ENCODE measurements around the gene RASGEF1B. TPM values are rescaled to one million over a fixed set of nuclear protein-coding genes. Genes with fewer than 3 reads are reported as not detected.
A peak's percentile ranks its signal among the peaks of the same experiment; 100 is the strongest.

The RASGEF1B gene
- polyA plus RNA-seq, 2 of the 4 experiments (the other 2 are of a cell fraction) = 0.16 TPM; not detected in 1

DNA sequence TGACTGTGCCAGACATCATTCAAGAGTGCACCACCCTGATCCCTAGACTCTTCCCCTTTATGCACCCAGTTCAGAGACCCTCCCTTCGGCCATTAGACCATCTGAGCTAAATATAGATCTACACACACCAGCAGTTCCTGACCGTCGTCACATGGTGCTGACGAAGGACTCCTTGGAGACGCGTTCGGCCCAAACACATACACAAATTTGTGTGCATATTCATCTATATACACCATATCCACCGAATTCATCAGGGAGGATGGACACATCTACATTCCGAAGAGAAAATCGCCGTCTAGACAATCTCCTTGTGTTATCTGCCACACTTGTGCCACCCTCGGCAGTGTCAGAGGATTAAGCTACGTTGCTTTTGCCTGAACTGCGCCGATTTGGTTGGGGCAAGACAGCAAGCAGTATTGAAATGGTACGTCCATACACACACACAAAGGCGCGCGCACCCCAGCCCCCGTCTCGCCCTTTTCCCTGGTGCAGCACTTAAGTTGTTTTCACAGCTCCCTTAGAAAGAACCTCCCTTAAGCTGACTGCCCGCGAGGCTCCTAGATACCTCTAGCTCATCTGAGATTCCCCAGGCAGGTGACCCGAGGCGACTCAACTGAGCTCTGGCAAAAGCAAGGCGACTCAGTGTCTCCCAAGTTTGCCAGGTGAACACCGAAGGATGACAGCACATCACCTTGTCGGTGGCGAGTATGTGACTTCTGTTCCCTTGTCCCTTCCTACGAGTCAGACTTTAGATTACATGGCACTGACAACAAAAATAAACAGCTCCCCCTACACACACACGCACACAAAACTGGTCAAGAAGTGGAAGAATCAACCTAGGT lies 1.0 kb downstream of the RASGEF1B start:
- FAIRE-seq (no peak), DNase-seq (ENCODE audit: low read depth in 1 of 2, low spot score in 1 of 2) (no peak), ATAC-seq (no peak; a peak in 1 of 6 replicates)
- no peak overlapping the region for H3K27ac ChIP-seq
- ChIA-PET POLR2A (no interaction called here), CTCF (interaction anchor here (1.3 to 1.4 kb wide), 2 partner anchors 24 to 798 kb away, joined by 3 to 7 read pairs; no protein-coding TSS in a partner anchor)
- H3K4me2 ChIP-seq = peak overlapping the region; percentile 83
- WGBS (ENCODE audit: missing lambda C conversion rate) = 15% methylated on average over 24 of the region's 31 CpGs
- H3K4me3 ChIP-seq = peak overlapping the region; percentile 54
- no peaks in the 10 kb centered on the region for H3K9me3 ChIP-seq
- H3K4me1 ChIP-seq = 0 out of 3 replicates have a peak, but pooled peaks cover 5% of the 10 kb centered on the region
- TF ChIP-seq, protein P1, sequence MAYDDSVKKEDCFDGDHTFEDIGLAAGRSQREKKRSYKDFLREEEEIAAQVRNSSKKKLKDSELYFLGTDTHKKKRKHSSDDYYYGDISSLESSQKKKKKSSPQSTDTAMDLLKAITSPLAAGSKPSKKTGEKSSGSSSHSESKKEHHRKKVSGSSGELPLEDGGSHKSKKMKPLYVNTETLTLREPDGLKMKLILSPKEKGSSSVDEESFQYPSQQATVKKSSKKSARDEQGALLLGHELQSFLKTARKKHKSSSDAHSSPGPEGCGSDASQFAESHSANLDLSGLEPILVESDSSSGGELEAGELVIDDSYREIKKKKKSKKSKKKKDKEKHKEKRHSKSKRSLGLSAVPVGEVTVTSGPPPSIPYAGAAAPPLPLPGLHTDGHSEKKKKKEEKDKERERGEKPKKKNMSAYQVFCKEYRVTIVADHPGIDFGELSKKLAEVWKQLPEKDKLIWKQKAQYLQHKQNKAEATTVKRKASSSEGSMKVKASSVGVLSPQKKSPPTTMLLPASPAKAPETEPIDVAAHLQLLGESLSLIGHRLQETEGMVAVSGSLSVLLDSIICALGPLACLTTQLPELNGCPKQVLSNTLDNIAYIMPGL (CRISPR knock-in tag; IDR thresholded peaks at IDR 0.05; ENCODE audit: borderline replicate concordance) = no peak
- TF ChIP-seq TP53 (CRISPR knock-in tag; IDR thresholded peaks at IDR 0.05) (no peak), FOSB (CRISPR knock-in tag; IDR thresholded peaks at IDR 0.05) (no peak), BHLHE40 (IDR thresholded peaks at IDR 0.05; ENCODE audit: low read depth, low read length) (no peak), FOXS1 (CRISPR knock-in tag; IDR thresholded peaks at IDR 0.05) (no peak), SREBF2 (IDR thresholded peaks at IDR 0.05) (no peak), ESRRA (IDR thresholded peaks at IDR 0.05; ENCODE audit: borderline replicate concordance, low read length) (no peak), GATA3 (IDR thresholded peaks at IDR 0.05; ENCODE audit: borderline replicate concordance) (no peak)
- TF ChIP-seq, protein P2, sequence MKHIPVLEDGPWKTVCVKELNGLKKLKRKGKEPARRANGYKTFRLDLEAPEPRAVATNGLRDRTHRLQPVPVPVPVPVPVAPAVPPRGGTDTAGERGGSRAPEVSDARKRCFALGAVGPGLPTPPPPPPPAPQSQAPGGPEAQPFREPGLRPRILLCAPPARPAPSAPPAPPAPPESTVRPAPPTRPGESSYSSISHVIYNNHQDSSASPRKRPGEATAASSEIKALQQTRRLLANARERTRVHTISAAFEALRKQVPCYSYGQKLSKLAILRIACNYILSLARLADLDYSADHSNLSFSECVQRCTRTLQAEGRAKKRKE (CRISPR knock-in tag; IDR thresholded peaks at IDR 0.05; ENCODE audit: low read depth) = no peak
- TF ChIP-seq, protein P3, sequence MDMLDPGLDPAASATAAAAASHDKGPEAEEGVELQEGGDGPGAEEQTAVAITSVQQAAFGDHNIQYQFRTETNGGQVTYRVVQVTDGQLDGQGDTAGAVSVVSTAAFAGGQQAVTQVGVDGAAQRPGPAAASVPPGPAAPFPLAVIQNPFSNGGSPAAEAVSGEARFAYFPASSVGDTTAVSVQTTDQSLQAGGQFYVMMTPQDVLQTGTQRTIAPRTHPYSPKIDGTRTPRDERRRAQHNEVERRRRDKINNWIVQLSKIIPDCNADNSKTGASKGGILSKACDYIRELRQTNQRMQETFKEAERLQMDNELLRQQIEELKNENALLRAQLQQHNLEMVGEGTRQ (IDR thresholded peaks at IDR 0.05) = no peak

DNA sequence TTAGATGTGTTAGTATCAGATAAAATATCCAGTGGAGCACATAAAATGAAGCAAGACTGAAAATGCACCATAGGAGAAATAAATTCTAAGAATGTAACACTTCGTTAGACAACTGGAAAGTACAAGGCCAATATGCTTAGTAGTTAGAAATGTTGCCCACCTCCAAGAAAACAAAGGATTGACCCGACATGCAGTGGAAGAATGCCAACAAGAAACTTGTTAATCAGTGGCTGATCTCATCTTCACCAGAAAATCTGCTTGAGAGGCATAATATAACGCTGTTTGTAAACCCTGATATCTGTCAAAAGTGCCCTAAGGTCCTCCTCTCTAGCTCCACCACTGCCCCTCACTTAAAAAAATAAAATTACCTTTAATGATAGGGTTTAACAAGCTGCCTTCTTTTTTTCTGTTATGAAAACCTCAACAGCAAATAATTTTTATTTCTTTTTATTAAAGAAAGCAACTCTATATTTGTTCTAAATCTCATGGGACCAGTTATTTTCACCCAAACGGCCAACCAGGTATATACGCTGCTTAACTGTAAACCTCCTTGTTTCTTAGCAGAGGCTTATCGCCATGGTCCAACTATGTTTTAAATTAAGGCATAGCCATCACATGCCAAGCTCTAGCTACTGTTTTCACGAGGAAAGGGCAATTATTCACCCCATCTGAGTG lies 1.8 kb downstream of the RASGEF1B start:
- POLR2A ChIA-PET = no interaction called here
- ATAC-seq (no peak), FAIRE-seq (no peak), DNase-seq (ENCODE audit: low read depth in 1 of 2, low spot score in 1 of 2) (no peak)
- Histone ChIP-seq H3K4me2 (no peak overlapping the region), H3K4me3 (no peak overlapping the region), H3K27ac (no peak overlapping the region), H3K4me1 (0 out of 3 replicates have a peak, but pooled peaks cover 5% of the 10 kb centered on the region), H3K9me3 (no peaks in the 10 kb centered on the region)
- no peak for TF ChIP-seq HOXB13 (CRISPR knock-in tag; IDR thresholded peaks at IDR 0.05; ENCODE audit: low read depth)
- 23% methylated on average over 7 of the region's 7 CpGs for WGBS (ENCODE audit: missing lambda C conversion rate)
- CTCF ChIA-PET = interaction anchor here (1.3 to 1.4 kb wide), 2 partner anchors 23 to 799 kb away, joined by 3 to 7 read pairs; no protein-coding TSS in a partner anchor

DNA sequence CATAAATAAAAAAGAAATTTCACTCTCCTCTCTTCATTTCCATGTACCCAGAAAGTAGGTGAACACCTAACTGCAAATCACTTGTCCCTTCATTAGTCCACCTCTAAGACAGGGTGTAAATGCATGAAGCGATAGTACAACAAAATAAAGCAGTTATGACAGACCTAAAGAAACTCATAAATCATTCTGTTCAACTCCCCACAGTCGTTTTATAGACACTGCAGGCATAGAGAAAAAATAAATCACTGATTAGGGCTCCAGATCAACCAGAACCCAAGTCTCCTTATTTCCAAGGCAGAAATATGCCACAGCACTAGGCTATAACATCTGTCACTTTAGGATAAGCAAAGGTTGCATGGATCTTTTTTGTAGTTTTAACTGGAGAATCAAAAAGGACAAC lies 3.0 kb downstream of the RASGEF1B start:
- WGBS (ENCODE audit: missing lambda C conversion rate) = 23% methylated on average over 2 of the region's 2 CpGs
- ChIA-PET POLR2A (no interaction called here), CTCF (interaction anchor here (1.2 kb wide), 1 partner anchor 15 kb away, joined by 3 read pairs; no protein-coding TSS in a partner anchor)
- FAIRE-seq = no peak
- no peak overlapping the region for H3K4me2 ChIP-seq
- TF ChIP-seq ESRRA (IDR thresholded peaks at IDR 0.05; ENCODE audit: borderline replicate concordance, low read length) = no peak
- 0 out of 3 replicates have a peak, but pooled peaks cover 5% of the 10 kb centered on the region for H3K4me1 ChIP-seq
- no peak overlapping the region for H3K4me3 ChIP-seq
- no peak overlapping the region for H3K27ac ChIP-seq
- DNase-seq (ENCODE audit: low read depth in 1 of 2, low spot score in 1 of 2) = no peak
- no peaks in the 10 kb centered on the region for H3K9me3 ChIP-seq
- no peak for ATAC-seq

DNA sequence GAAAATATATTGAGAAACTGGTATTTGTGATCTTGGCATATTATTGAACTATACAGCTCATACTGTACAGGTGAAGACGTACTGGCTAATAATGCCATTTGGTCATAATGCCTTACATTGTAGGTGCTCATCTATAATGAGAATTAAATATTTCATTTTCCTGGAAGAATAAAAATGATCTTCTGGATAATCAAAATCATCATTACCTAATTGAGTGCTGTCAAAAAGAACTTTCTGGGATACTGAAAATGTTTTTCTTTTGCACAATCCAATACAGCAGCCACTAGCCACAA lies 4.1 kb downstream of the RASGEF1B start:
- WGBS (ENCODE audit: missing lambda C conversion rate) = 0% methylated on average over 1 of the region's 1 CpG
- H3K4me3 ChIP-seq = no peak overlapping the region
- FAIRE-seq (no peak), ATAC-seq (no peak), DNase-seq (ENCODE audit: low read depth in 1 of 2, low spot score in 1 of 2) (no peak)
- H3K4me1 ChIP-seq = 0 out of 3 replicates have a peak, but pooled peaks cover 5% of the 10 kb centered on the region
- ChIA-PET POLR2A (no interaction called here), CTCF (interaction anchor here (0.6 to 3.1 kb wide), 16 partner anchors 9 to 817 kb away, joined by 3 to 25 read pairs (median 4); no protein-coding TSS in a partner anchor)
- no peak overlapping the region for H3K4me2 ChIP-seq
- H3K9me3 ChIP-seq = no peaks in the 10 kb centered on the region
- no peak overlapping the region for H3K27ac ChIP-seq
- TF ChIP-seq BHLHE40 (IDR thresholded peaks at IDR 0.05; ENCODE audit: low read depth, low read length) = no peak
- no peak for TF ChIP-seq HOXA7 (CRISPR knock-in tag; IDR thresholded peaks at IDR 0.05)
- no peak for TF ChIP-seq FOSB (CRISPR knock-in tag; IDR thresholded peaks at IDR 0.05)
- TF ChIP-seq, protein P4, sequence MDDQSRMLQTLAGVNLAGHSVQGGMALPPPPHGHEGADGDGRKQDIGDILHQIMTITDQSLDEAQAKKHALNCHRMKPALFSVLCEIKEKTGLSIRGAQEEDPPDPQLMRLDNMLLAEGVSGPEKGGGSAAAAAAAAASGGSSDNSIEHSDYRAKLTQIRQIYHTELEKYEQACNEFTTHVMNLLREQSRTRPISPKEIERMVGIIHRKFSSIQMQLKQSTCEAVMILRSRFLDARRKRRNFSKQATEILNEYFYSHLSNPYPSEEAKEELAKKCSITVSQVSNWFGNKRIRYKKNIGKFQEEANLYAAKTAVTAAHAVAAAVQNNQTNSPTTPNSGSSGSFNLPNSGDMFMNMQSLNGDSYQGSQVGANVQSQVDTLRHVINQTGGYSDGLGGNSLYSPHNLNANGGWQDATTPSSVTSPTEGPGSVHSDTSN (IDR thresholded peaks at IDR 0.05) = no peak
- no peak for TF ChIP-seq MAZ (IDR thresholded peaks at IDR 0.05; ENCODE audit: borderline replicate concordance, low read depth, low read length)
- TF ChIP-seq, protein P5, sequence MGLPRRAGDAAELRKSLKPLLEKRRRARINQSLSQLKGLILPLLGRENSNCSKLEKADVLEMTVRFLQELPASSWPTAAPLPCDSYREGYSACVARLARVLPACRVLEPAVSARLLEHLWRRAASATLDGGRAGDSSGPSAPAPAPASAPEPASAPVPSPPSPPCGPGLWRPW (IDR thresholded peaks at IDR 0.05) = no peak
- TF ChIP-seq RCOR1 (IDR thresholded peaks at IDR 0.05; ENCODE audit: low read depth, low read length) = no peak
- TF ChIP-seq SMC3 (IDR thresholded peaks at IDR 0.05) = no peak
- TF ChIP-seq KDM1A (IDR thresholded peaks at IDR 0.05; ENCODE audit: low read depth) = no peak
- TF ChIP-seq CHD4 (IDR thresholded peaks at IDR 0.05; ENCODE audit: borderline replicate concordance) = no peak
- no peak for TF ChIP-seq POLR2AphosphoS2 (conservative IDR thresholded peaks at IDR 0.05; ENCODE audit: low read length)
- TF ChIP-seq JUNB (IDR thresholded peaks at IDR 0.05) = no peak
- no peak for TF ChIP-seq MYC (IDR thresholded peaks at IDR 0.05; ENCODE audit: borderline replicate concordance, low read length)
- TF ChIP-seq POLR2A (IDR thresholded peaks at IDR 0.05; ENCODE audit: low read length) = no peak
- TF ChIP-seq HOXB13 (CRISPR knock-in tag; IDR thresholded peaks at IDR 0.05; ENCODE audit: low read depth) = no peak
- TF ChIP-seq RNF2 (IDR thresholded peaks at IDR 0.05; ENCODE audit: borderline replicate concordance, low read depth) = no peak
- TF ChIP-seq TP53 (CRISPR knock-in tag; IDR thresholded peaks at IDR 0.05) = no peak

All from A549 (cell line).